ENCODE measurements around the gene PINK1.
"Not testable (repeated sequence)": the region's sequence is repeated elsewhere in the genome, so short reads cannot be mapped to it uniquely, and the experiment has no call there.

The PINK1 gene

DNA sequence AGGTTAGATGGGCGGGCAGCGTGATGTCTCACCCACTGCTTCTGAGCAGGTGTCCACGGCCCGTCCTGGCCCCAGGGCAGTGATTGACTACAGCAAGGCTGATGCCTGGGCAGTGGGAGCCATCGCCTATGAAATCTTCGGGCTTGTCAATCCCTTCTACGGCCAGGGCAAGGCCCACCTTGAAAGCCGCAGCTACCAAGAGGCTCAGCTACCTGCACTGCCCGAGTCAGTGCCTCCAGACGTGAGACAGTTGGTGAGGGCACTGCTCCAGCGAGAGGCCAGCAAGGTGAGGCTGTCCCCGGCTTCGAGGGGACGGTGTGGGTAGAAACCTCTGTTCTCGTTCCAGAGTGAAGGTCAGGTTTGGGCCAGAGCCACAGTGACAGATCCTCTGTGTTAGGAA is 15.7 kb downstream of the PINK1 start:
- no peak for DNase-seq

GRCh38 chr1:20652300-20652699 is 19.0 kb downstream of the PINK1 start:
- DNase-seq, result no peak

- DNase-seq, result no peak
These were observed 20.9 kb downstream of the PINK1 start for GRCh38 chr1:20654104-20654690.

- no peak for DNase-seq
These were observed 23.8 kb downstream of the PINK1 start for GRCh38 chr1:20657024-20657423.

DNA sequence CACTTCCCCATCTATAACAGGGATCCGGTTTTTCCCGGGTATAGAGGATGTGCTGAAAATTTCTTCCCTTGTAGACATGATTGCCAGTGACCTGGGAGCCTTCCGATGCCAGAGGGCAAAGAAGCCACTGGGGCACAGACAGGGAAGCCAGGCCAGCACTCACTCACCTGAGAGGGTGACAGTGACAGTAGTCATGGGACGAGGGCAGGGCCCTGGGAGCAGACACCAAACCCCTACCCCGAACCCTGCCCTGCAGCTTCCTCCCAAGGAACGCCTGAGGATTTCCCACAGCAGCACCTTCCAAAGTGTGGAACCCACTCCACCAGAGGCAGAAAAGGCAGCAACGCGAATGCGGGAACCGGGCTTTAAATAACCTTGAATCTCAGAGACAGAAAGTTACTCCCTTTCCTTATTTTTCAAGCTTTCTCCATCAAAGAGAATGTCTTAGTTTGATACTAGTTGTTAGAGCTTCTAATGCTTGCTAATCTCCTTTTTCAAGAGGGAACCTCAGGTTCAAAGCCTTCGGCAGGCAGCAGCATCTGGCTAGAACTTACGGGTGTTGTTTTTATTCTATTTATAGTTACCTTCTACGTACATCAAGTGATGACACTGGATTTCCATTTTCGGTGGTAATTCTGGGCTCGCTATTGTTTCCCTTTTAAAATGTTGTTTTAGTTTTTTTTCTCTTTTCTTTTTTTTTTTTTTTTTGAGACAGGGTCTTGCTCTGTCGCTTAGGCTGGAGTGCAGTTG is 25.1 kb downstream of the PINK1 start:
- no peak for DNase-seq

- DNase-seq, result no peak
These were observed 27.1 kb downstream of the PINK1 start for GRCh38 chr1:20660363-20660762.

DNA sequence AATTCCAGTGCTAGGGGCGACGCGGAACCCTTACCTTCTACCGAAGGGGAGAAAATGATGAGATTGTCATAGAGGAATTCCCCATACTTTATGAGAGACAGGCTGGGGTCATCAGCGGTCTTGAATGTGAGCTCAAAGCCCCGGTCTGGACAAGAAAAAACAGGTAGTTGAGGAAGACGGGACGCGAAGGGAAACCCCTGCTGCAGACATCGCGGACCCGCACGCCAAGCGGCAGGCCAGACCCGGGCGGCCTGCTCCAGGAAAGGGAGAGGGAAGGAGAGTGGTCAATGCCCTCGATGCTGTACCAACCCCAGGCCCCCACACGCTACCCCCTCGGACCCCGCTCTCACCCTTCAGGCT is 27.6 kb downstream of the PINK1 start:
- DNase-seq, result no peak

DNA sequence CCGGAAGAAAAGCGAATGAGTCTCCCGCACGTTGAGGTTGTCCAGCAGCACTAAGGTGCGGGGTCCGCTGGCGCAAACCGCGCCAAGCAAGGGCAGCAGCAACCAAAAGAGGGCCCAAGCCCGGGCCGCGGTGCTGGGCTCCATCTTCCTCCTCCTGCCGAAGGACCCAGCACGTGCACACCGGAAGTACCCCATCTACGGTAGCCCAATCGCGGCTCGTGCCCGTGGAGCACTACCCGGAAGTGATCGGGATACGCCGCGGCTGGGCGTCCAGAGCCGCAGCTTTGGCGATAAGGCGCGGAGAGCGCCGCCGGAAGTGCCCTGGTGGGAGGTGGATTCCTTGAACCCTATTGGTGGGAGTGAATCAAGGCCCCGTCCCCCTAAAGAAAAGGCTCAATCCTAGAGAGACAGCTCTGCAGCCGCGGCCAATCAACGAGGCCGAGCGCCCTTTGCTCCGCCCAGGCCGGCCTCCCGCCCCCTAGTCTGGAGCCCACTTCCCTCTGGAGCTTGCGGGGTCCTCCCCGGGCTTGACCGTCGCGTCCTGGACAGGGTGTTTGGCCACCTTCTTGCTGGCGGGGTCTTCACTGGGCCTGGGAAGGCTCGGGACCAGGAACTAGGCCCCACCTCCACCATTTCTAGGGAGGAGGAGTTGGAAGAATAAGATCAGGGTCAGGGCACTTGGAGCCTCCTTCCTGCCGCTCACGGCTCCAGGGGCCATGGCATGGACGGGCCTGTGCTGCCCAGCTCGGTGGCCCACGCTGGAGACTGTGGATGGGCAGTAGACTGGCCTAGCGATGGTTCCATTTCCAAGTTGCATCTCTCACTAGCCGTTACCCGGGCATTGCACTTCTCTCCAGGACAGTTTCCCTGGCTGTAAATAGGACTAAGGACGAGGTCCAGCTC is 28.2 kb downstream of the PINK1 start, which contains the start of gene DDOST:
Gene DDOST (minus strand): TSS at position 163 of the 903 bp plus-strand sequence. CDS start 19 bp downstream, at position 144.
- DNase-seq, result peak; percentile 96

DNA sequence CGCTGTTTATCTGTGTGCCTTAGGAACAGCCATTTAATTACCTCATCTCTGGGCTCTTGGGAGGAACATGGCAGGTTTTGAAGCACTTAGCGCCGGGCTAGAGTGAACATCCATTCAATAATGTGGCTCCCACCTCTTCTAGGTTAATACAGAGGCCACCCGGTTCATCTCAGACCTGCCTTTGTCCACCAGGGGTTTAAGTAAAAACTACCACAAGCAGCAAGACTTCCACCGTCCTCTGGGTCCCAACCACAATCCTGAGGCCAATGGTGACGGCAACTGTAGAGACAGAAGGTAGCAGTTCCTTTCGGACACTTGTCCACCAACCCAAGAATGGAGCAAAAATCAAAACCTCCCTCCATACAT is 28.8 kb downstream of the PINK1 start:
- no peak for DNase-seq

GRCh38 chr1:20663365-20663764 is 30.1 kb downstream of the PINK1 start:
- DNase-seq, result no peak

- no peak for DNase-seq
These were observed 30.9 kb downstream of the PINK1 start for GRCh38 chr1:20663969-20664715.

DNA sequence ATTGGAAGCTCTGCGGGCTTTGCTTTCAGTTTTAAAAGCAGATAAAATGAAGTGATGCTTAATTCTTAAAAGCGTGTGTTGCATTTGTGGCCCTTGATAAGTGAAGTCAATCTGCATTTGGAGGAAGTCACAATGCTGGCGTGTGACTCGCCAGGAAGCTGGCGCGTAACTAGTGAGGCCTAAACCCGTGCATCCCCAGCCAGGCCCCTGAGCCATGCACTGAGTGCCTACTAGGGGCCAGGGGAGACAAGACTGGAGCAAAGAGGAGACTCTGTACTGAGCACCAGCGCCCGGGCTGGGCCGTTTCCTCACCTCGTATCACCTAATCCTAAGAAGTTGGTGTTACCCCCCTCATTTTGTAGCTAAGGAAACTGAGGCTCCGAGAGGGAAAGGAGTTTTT is 32.5 kb downstream of the PINK1 start:
- DNase-seq, result no peak

GRCh38 chr1:20666146-20666545 is 32.9 kb downstream of the PINK1 start:
- DNase-seq, result no peak

- DNase-seq, result no peak
These were observed 33.5 kb downstream of the PINK1 start for GRCh38 chr1:20666804-20667203.

GRCh38 chr1:20668581-20668980 is 35.3 kb downstream of the PINK1 start:
- no peak for DNase-seq

- DNase-seq, result no peak
These were observed 37.7 kb downstream of the PINK1 start for GRCh38 chr1:20670936-20671335.

GRCh38 chr1:20672265-20672632 is 39.0 kb downstream of the PINK1 start:
- DNase-seq, result no peak

DNA sequence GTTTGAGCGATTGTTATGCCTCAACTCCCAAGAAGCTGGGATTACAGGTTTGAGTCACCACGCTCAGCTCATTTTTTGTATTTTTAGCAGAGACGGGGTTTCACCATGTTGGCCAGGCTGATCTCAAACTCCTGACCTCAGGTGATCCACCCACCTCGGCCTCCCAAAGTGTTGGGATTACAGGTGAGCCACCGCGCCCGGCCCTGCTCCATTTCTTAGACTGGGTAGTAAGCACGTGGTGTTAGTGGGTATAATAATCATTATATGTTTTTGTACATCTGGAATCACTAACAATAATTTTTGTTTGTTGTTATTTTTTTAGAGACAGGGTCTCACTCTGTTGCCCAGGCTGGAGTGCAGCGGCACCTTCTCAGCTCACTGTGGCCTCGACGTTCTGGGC is 40.4 kb downstream of the PINK1 start:
- DNase-seq, result not testable (repeated sequence)

DNA sequence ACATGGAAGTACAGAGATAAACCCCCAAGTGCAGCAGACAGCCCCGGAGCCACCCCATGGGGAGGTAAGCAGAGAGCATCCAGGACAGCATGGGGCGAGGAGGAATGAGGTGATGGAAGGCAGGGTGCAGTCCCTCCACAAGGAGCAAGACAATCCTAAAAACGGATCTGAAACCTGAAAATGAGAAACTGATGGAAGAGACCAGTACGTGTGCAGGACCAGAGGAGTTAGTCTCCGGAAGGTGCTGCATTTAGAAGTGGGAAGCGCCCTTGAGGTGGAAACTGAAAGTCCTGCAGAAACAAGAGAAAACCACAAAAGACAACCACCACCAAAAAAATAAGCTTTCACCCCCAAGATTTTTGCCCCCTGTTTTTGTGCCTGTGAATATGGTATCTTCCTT is 45.3 kb downstream of the PINK1 start:
- no peak for DNase-seq

- DNase-seq, result no peak
These were observed 47.0 kb downstream of the PINK1 start for GRCh38 chr1:20680269-20680668.

GRCh38 chr1:20681999-20682398 is 48.7 kb downstream of the PINK1 start:
- DNase-seq, result no peak

DNA sequence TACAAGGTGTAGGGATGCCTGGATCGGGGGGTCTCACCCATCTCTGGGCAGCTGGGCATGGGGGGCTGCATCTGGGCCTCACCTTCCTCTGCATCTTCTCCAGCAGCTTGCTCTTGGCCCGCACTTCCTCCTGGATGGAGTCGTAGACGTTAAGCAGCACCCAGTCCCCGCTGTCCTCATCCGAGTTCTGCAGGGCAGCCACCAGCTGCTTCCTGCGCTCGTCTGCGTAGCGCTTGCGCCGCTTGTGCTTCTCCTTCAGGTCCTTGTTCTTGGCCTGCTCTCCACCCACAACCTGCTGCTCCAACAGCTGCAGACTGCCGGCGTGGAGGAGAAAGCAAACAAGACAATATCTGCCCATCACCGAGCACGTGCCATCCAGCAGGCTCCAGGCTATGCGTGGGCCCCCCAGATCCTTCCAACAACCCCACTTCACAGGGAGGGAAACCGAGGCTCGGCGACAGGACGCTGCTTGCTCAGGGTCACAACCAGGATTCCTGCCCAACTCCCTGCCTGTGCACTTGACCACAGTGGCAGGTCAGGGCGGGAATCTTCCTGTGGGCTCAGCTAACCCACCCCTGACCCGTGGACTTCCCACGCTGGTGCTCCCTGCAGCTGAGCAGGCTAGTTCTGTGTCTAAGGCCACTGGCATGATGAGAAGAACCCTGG is 49.4 kb downstream of the PINK1 start:
- no peak for DNase-seq

GRCh38 chr1:20683614-20684013 is 50.4 kb downstream of the PINK1 start:
- no peak for DNase-seq
